ENCODE measurements around the gene USH1C. TPM values are rescaled to one million over a fixed set of nuclear protein-coding genes. Genes with fewer than 3 reads are reported as not detected.

Gene USH1C
- total RNA-seq, 1 donor from 2014 or later: not detected

DNA sequence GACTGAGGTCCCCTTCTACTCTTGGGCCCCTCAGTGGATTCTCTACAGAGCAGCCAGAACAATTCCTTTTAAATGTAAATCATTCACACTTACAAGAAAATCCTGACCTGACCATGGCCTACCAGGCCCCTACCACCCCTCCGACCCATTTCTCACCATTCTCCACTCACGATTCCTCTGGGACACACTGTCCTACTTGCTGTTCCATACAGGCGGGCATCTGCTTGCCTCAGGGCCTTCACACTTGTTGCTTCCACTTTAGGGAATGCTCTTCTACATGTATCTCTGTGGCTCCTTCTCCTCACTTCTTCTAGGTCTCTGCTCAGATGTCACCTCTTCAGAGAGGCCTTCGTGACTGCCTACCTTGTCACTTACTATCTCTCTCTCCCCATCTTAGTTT lies 3.4 kb downstream of the USH1C start:
- no peak for DNase-seq (ENCODE audit: low read depth, low spot score)
- no peaks in the 10 kb centered on the region for H3K4me1 Mint-ChIP-seq
- no peaks in the 10 kb centered on the region for H3K36me3 Mint-ChIP-seq (ENCODE audit: low read depth)
- H3K27ac Mint-ChIP-seq (ENCODE audit: unreplicated experiment): no peak overlapping the region
- H3K4me3 Mint-ChIP-seq: no peak overlapping the region
- no peaks in the 10 kb centered on the region for H3K9me3 Mint-ChIP-seq
- peaks cover 42% of the 10 kb centered on the region for H3K27me3 Mint-ChIP-seq (ENCODE audit: low read depth)
- TF ChIP-seq, protein P1, sequence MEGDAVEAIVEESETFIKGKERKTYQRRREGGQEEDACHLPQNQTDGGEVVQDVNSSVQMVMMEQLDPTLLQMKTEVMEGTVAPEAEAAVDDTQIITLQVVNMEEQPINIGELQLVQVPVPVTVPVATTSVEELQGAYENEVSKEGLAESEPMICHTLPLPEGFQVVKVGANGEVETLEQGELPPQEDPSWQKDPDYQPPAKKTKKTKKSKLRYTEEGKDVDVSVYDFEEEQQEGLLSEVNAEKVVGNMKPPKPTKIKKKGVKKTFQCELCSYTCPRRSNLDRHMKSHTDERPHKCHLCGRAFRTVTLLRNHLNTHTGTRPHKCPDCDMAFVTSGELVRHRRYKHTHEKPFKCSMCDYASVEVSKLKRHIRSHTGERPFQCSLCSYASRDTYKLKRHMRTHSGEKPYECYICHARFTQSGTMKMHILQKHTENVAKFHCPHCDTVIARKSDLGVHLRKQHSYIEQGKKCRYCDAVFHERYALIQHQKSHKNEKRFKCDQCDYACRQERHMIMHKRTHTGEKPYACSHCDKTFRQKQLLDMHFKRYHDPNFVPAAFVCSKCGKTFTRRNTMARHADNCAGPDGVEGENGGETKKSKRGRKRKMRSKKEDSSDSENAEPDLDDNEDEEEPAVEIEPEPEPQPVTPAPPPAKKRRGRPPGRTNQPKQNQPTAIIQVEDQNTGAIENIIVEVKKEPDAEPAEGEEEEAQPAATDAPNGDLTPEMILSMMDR (conservative IDR thresholded peaks at IDR 0.05): no peak

DNA sequence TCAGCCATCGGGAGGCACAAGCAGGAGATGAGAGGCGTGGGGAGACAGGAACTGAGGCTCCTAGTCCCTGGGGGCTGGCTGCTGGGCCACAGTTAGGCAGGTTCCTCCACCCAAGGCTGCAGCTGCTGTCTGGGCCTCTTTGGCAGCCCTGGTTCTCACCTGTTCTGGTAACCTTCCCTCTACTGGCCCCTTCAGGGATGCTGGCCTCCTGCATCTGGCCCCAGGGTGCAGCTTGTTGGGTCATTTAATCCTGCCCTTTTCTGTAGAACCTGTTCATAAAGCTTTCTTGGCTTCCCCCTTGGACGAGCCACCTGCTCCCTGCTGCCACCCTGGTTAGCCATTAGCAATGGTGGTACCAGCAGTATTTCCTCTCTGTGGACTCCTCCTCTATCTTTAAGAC lies 5.5 kb downstream of the USH1C start:
- Mint-ChIP-seq H3K4me3 (no peak overlapping the region), H3K27ac (ENCODE audit: unreplicated experiment) (no peak overlapping the region), H3K4me1 (no peaks in the 10 kb centered on the region), H3K9me3 (no peaks in the 10 kb centered on the region), H3K27me3 (ENCODE audit: low read depth) (peaks cover 32% of the 10 kb centered on the region), H3K36me3 (ENCODE audit: low read depth) (no peaks in the 10 kb centered on the region)
- no peak for DNase-seq (ENCODE audit: low read depth, low spot score)
- TF ChIP-seq, protein P1 (conservative IDR thresholded peaks at IDR 0.05): no peak

DNA sequence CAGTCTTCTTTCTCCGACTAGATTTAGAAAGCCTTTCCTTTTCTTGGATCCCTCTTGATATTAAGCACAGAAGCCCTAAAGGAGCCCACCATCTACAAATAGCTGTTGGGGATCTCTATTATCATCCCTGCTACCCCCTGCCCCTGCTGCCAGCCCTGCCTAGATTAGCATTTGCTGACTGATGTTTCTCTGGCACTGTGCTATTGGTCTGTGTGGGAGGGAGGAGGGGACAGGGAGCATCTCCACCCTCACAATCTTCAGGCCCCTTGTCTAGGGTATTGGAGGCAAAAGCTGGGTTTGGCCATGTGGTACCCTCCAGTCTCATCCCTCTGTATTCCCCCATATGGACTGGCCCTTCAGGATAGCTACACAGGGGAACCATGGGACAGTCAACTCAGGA lies 6.2 kb downstream of the USH1C start:
- no peaks in the 10 kb centered on the region for H3K36me3 Mint-ChIP-seq (ENCODE audit: low read depth)
- peaks cover 29% of the 10 kb centered on the region for H3K27me3 Mint-ChIP-seq (ENCODE audit: low read depth)
- H3K27ac Mint-ChIP-seq (ENCODE audit: unreplicated experiment): no peak overlapping the region

DNA sequence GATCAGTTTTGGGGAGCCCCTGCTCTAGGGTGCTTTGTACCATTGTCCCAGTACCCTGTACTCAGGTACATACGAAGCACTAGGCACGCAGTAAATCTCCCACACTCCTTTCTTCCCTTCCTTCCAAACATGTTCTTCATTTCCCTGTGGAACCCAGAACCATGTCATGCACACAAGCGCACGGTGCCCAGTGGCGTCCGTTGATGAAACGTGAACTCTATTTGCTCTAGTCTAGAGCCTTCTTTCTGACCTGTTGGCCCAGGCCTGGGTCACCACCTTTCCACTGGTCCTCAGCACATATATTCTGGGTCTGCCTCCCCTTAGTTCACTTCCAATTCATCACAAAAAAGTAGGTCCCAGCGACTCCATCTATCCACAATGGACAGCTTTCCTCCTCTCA lies 7.0 kb downstream of the USH1C start:
- no peaks in the 10 kb centered on the region for H3K4me1 Mint-ChIP-seq
- peaks cover 24% of the 10 kb centered on the region for H3K27me3 Mint-ChIP-seq (ENCODE audit: low read depth)
- H3K27ac Mint-ChIP-seq (ENCODE audit: unreplicated experiment): peak overlapping the region; percentile 8
- no peak overlapping the region for H3K4me3 Mint-ChIP-seq
- no peaks in the 10 kb centered on the region for H3K36me3 Mint-ChIP-seq (ENCODE audit: low read depth)
- no peaks in the 10 kb centered on the region for H3K9me3 Mint-ChIP-seq
- DNase-seq (ENCODE audit: low read depth, low spot score): no peak
- TF ChIP-seq, protein P1 (conservative IDR thresholded peaks at IDR 0.05): no peak

More for the DNA sequence above, 6.2 kb downstream of the USH1C start:
- TF ChIP-seq, protein P1 (conservative IDR thresholded peaks at IDR 0.05): no peak
- DNase-seq (ENCODE audit: low read depth, low spot score): no peak
- H3K4me3 Mint-ChIP-seq: no peak overlapping the region
- H3K9me3 Mint-ChIP-seq: no peaks in the 10 kb centered on the region
- no peaks in the 10 kb centered on the region for H3K4me1 Mint-ChIP-seq

DNA sequence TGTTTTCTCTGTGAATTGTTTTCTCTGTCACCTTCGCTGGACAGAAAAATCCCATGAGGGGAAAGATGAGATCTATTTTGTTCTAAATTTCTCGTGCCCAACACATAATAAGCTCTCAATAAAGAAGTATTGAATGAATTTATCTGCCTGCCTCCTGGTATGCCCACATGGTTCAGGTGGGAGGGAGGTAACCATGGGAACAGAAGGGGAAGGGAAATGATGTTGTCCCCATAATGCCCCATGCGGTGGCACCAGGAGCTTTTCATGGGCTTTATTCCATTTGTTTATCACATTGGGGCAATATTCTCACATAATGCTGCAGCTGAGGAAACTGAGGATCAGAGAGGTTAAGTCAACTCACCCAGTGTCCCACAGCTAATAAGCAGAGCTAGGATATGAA lies 8.7 kb downstream of the USH1C start:
- Mint-ChIP-seq H3K4me3 (no peak overlapping the region), H3K9me3 (no peaks in the 10 kb centered on the region), H3K4me1 (peaks cover 3% of the 10 kb centered on the region), H3K27me3 (ENCODE audit: low read depth) (peaks cover 19% of the 10 kb centered on the region), H3K36me3 (ENCODE audit: low read depth) (no peaks in the 10 kb centered on the region), H3K27ac (ENCODE audit: unreplicated experiment) (no peak overlapping the region)
- no peak for DNase-seq (ENCODE audit: low read depth, low spot score)
- TF ChIP-seq, protein P1 (conservative IDR thresholded peaks at IDR 0.05): no peak
